SK-N-SH (cell line): ENCODE data around the gene RASAL2.

Source experiments
- RCOR1 ChIP-seq: fragments of 150-350 bp; IDR thresholded peaks from 2 replicates; pipeline ENCODE4 v1.6.1; 2017; ENCODE audit warnings: antibody characterized with exemption, low read length
- SMC3 ChIP-seq: IDR thresholded peaks from 2 replicates; pipeline ENCODE4 v1.6.1; 2012; ENCODE audit warnings: low read depth, low read length, improper control_type of control experiment
- TF ChIP-seq, protein P1 (sequence below): IDR thresholded peaks from 2 replicates; pipeline ENCODE4 v1.4.0; 2012; ENCODE audit warnings: low read depth, borderline replicate concordance
- TF ChIP-seq, protein P2 (sequence below): fragments of 200-600 bp; sonication (generic); IDR thresholded peaks from 2 replicates; pipeline ENCODE4 v1.6.1; 2017; ENCODE audit warnings: antibody characterized with exemption, mild to moderate bottlenecking, moderate library complexity
- TF ChIP-seq, protein P3 (sequence below): fragments of 150-350 bp; IDR thresholded peaks from 2 replicates; pipeline ENCODE4 v1.6.1; 2017; ENCODE audit warnings: antibody characterized with exemption, low read length, low read depth, borderline replicate concordance

DNA sequence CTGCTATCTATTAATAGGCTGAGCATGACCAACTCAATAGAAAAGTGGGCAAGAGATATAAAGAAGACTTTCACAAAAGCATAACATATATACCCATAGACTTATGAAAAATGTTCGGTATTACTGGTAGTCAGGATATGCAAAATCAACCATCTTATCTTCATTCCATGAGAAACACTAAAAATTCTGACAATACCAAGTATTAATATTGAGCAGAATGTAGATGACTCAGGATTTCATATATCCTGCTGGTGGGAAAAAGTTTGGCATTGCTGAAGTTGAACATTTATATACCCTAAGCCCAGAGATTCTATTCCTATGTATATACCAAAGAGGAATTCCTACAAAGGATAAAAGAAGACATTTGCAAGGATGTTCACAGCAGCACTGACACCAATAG, 264.6 kb downstream of the RASAL2 start:
- TF ChIP-seq, protein P1, sequence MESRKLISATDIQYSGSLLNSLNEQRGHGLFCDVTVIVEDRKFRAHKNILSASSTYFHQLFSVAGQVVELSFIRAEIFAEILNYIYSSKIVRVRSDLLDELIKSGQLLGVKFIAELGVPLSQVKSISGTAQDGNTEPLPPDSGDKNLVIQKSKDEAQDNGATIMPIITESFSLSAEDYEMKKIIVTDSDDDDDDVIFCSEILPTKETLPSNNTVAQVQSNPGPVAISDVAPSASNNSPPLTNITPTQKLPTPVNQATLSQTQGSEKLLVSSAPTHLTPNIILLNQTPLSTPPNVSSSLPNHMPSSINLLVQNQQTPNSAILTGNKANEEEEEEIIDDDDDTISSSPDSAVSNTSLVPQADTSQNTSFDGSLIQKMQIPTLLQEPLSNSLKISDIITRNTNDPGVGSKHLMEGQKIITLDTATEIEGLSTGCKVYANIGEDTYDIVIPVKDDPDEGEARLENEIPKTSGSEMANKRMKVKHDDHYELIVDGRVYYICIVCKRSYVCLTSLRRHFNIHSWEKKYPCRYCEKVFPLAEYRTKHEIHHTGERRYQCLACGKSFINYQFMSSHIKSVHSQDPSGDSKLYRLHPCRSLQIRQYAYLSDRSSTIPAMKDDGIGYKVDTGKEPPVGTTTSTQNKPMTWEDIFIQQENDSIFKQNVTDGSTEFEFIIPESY = no peak
- TF ChIP-seq, protein P2, sequence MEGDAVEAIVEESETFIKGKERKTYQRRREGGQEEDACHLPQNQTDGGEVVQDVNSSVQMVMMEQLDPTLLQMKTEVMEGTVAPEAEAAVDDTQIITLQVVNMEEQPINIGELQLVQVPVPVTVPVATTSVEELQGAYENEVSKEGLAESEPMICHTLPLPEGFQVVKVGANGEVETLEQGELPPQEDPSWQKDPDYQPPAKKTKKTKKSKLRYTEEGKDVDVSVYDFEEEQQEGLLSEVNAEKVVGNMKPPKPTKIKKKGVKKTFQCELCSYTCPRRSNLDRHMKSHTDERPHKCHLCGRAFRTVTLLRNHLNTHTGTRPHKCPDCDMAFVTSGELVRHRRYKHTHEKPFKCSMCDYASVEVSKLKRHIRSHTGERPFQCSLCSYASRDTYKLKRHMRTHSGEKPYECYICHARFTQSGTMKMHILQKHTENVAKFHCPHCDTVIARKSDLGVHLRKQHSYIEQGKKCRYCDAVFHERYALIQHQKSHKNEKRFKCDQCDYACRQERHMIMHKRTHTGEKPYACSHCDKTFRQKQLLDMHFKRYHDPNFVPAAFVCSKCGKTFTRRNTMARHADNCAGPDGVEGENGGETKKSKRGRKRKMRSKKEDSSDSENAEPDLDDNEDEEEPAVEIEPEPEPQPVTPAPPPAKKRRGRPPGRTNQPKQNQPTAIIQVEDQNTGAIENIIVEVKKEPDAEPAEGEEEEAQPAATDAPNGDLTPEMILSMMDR = no peak
- TF ChIP-seq RCOR1 (no peak), SMC3 (no peak)
- TF ChIP-seq, protein P3, sequence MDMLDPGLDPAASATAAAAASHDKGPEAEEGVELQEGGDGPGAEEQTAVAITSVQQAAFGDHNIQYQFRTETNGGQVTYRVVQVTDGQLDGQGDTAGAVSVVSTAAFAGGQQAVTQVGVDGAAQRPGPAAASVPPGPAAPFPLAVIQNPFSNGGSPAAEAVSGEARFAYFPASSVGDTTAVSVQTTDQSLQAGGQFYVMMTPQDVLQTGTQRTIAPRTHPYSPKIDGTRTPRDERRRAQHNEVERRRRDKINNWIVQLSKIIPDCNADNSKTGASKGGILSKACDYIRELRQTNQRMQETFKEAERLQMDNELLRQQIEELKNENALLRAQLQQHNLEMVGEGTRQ = no peak
